ENCODE data around the gene C10orf67.
A peak's percentile ranks its signal among the peaks of the same experiment; 100 is the strongest.

The C10orf67 gene

DNA sequence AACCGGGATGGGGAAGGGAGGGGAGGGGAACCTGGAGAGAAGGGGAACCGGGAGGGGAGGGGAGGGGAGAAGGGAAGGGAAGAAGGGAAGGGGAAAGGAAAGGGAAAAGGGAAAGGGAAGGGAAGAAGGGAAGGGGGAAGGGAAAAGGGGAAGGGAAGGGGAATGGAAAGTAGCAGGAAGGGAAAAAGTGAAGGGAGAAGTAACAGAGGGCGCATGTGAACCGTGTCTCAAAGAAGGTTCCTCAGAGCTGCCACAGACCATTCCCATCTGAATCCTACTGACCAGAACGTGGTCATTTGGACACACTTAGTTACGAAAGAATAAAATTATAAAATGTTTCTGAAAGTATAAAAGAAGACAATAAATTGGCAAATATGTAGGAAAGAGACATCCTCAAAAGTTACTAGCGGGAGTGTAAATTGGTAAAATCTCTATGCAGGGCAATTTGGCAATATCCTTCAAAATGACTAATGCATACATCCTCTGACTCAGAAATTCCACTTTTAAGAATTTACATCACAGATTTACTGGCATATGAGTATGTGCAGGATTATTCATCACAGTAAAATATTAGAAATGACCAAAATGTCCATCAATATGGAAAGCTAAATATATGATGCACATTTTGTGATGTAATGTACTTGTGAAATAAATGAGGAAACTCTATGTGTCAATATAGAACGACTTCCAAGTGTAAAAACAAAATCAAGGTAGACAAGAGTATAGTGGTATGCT lies 12.9 kb downstream of the C10orf67 start:
- DNase-seq (ENCODE audit: low spot score in 2 of 2) (no peak), ATAC-seq (replicated peaks; ENCODE audit: extremely low read depth, poor library complexity, severe bottlenecking) (no peak)
- H3K4me3 Mint-ChIP-seq = no peak overlapping the region
- peaks cover 13% of the 10 kb centered on the region for H3K27me3 Mint-ChIP-seq
- no peaks in the 10 kb centered on the region for H3K9me3 Mint-ChIP-seq
- H3K36me3 Mint-ChIP-seq (ENCODE audit: insufficient read depth) = peaks cover 4% of the 10 kb centered on the region
- H3K27ac Mint-ChIP-seq (ENCODE audit: low read depth) = no peak overlapping the region
- H3K4me1 Mint-ChIP-seq = no peaks in the 10 kb centered on the region

DNA sequence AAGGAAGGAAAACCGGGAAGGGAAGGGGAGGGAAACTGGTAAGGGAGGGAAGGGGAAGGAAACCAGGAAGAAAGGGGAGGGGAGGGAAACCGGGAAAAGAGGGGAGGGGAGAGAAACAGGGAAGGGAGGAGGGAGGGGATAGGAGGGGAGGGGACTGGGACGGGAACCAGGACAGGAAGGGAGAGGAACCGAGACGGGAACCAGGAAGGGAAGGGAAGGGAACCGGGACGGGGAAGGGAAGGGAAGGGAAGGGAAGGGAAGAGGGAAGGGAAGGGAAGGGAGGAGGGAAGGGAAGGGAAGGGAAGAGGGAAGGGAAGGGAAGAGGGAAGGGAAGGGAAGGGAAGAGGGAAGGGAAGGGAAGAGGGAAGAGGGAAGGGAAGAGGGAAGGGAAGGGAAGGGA lies 13.6 kb downstream of the C10orf67 start:
- peaks cover 4% of the 10 kb centered on the region for H3K36me3 Mint-ChIP-seq (ENCODE audit: insufficient read depth)
- no peak for DNase-seq (ENCODE audit: low spot score in 2 of 2)
- no peak overlapping the region for H3K27ac Mint-ChIP-seq (ENCODE audit: low read depth)
- no peaks in the 10 kb centered on the region for H3K9me3 Mint-ChIP-seq
- no peak for ATAC-seq (replicated peaks; ENCODE audit: extremely low read depth, poor library complexity, severe bottlenecking)
- peaks cover 21% of the 10 kb centered on the region for H3K27me3 Mint-ChIP-seq
- H3K4me3 Mint-ChIP-seq = no peak overlapping the region
- no peaks in the 10 kb centered on the region for H3K4me1 Mint-ChIP-seq

DNA sequence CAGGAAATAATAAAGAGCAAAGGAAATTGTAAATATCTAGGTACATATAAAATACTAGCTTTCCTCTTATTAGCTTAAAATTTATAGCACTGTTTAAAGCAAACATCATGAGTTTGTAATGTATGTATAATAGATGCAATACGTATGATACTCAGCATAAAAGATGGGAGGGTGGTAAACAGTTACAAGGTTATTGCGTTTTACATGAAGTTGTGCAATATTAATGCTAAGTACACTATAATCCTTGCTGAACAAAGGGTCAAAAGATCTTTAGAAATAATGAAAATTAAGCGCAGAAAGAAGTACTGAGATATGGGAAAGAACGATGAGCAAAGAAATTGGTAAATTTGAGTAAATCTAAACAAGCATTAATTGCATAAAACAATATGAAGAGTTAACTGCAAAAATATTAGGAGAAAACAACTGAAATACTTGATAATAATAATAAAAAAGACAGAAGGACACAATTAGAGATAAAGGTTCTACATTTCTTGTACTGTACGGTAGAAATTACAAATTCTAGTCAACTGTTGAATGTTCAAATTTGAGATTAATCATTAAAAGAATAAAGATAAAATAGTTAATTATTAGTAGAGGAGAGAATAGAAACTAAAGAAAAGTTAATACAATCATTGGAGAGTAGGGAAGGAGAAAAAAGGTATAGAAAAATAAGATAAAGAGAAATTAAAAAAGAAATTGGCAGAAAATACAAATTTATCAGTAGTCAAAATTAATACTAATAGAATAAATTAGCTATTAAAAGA lies 17.9 kb downstream of the C10orf67 start:
- Mint-ChIP-seq H3K27ac (ENCODE audit: low read depth) (no peak overlapping the region), H3K9me3 (no peaks in the 10 kb centered on the region), H3K4me1 (no peaks in the 10 kb centered on the region), H3K27me3 (peaks cover 47% of the 10 kb centered on the region), H3K4me3 (no peak overlapping the region), H3K36me3 (ENCODE audit: insufficient read depth) (peaks cover 4% of the 10 kb centered on the region)
- DNase-seq (ENCODE audit: low spot score in 2 of 2) (no peak), ATAC-seq (replicated peaks; ENCODE audit: extremely low read depth, poor library complexity, severe bottlenecking) (no peak)

DNA sequence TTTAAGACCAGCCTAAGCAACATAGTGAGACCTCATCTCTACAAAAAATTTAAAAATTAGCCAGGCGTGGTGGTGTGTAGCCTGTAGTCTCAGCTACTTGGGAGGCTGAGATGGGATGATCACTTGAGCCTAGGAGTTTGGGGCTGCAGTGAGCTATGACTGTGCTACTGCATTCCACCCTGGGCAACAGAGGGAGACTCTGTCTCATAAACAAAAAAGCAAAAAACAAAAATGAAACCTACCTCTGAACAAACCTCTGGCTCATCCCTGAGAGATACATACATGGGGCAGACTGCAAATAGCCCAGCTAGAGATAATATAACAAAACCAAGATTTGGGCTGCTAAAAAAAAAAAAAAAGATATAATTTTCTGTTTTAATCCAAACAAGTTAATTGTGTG lies 19.5 kb downstream of the C10orf67 start:
- H3K4me1 Mint-ChIP-seq = no peaks in the 10 kb centered on the region
- no peak overlapping the region for H3K27ac Mint-ChIP-seq (ENCODE audit: low read depth)
- ATAC-seq (replicated peaks; ENCODE audit: extremely low read depth, poor library complexity, severe bottlenecking) (no peak), DNase-seq (ENCODE audit: low spot score in 2 of 2) (no peak)
- peaks cover 47% of the 10 kb centered on the region for H3K27me3 Mint-ChIP-seq
- no peak overlapping the region for H3K4me3 Mint-ChIP-seq
- no peaks in the 10 kb centered on the region for H3K36me3 Mint-ChIP-seq (ENCODE audit: insufficient read depth)
- no peaks in the 10 kb centered on the region for H3K9me3 Mint-ChIP-seq

DNA sequence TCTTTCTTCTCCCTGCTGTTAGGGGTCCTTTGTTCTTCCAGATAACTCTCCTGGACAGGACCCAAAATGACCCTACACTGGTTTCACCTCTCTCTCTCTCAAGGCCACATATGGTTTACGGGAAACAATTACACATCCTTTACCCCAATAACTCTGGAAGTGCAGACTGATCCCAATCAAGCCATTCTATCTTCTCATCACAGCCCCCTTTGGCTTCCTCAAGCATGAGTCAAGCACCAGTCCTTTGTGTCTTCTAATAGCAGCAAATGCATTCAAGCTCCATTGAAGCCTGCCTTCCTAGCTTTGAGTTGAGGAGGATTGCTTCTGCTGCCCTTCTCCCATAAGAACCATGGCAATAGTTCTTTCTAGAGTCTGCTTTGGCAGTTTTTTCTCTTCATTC lies 20.2 kb downstream of the C10orf67 start:
- H3K36me3 Mint-ChIP-seq (ENCODE audit: insufficient read depth) = peaks cover 1% of the 10 kb centered on the region
- H3K4me1 Mint-ChIP-seq = no peaks in the 10 kb centered on the region
- DNase-seq (ENCODE audit: low spot score in 2 of 2) (no peak), ATAC-seq (replicated peaks; ENCODE audit: extremely low read depth, poor library complexity, severe bottlenecking) (no peak)
- H3K9me3 Mint-ChIP-seq = no peaks in the 10 kb centered on the region
- H3K27me3 Mint-ChIP-seq = peaks cover 47% of the 10 kb centered on the region
- H3K27ac Mint-ChIP-seq (ENCODE audit: low read depth) = no peak overlapping the region
- H3K4me3 Mint-ChIP-seq = no peak overlapping the region

DNA sequence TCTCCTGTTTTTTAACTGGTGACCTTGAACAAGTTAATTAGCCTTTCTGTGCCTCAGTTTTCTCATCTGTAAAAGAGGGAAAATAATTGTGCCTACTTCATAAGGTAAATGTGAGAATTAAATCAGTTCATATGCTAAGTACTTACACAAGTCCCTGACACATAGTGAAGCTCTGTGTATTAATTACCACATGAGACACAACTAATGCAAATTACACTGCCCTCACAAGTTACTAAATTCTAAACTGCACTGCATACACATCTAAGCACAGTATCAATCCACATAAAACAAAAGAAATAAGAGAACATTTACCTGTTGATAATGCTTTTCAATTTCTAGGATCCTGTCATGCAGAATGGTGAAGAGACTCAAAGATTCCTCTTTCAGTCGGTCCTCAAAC lies 22.5 kb downstream of the C10orf67 start:
- Mint-ChIP-seq H3K27ac (ENCODE audit: low read depth) (no peak overlapping the region), H3K4me1 (no peaks in the 10 kb centered on the region), H3K9me3 (no peaks in the 10 kb centered on the region), H3K4me3 (no peak overlapping the region), H3K27me3 (peaks cover 55% of the 10 kb centered on the region), H3K36me3 (ENCODE audit: insufficient read depth) (peaks cover 1% of the 10 kb centered on the region)
- ATAC-seq (replicated peaks; ENCODE audit: extremely low read depth, poor library complexity, severe bottlenecking) = no peak
- DNase-seq (ENCODE audit: low spot score in 2 of 2) = no peak

DNA sequence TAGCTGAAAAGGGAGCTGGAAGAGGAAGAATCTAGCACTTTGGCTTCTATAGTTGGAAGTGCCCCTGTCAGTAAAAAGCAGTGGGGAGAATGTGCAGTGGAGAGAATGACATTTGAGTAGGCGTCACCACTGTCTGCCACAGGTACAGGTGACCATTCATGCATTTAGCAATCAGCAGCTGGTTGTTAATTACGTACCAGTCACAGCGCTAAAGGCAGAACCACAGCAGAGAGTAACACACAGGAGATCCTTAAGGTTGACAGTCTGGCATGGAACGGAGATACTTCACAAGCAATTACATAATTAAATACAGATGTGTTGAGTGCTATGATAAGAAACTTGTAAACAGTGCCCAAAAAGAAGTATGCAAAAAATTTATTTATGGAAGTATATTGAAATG lies 24.8 kb downstream of the C10orf67 start:
- H3K27me3 Mint-ChIP-seq = peaks cover 33% of the 10 kb centered on the region

DNA sequence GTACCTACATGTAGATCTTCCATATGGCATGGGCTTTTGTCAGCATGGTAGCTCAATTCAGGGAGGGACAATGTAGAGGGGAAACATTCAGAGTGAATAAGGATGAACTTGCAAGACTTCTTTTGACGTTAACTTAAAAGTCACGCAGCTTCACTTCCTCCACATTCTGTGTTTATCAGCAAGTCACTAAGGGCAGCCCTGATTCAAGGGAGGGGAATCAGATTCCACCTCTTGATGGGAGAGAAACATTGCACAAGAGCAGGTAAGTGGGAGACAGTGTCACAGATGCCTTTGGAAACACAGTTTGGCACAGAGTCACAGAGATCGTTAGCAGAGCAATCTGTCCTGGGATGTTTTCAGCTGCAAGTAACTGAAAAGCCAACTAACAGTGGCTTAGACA lies 26.2 kb downstream of the C10orf67 start:
- H3K27ac Mint-ChIP-seq (ENCODE audit: low read depth) = no peak overlapping the region
- ATAC-seq (replicated peaks; ENCODE audit: extremely low read depth, poor library complexity, severe bottlenecking) (no peak), DNase-seq (ENCODE audit: low spot score in 2 of 2) (no peak)
- no peaks in the 10 kb centered on the region for H3K9me3 Mint-ChIP-seq
- peaks cover 24% of the 10 kb centered on the region for H3K27me3 Mint-ChIP-seq
- no peaks in the 10 kb centered on the region for H3K4me1 Mint-ChIP-seq
- H3K36me3 Mint-ChIP-seq (ENCODE audit: insufficient read depth) = peaks cover 1% of the 10 kb centered on the region
- no peak overlapping the region for H3K4me3 Mint-ChIP-seq

More for the DNA sequence above, 24.8 kb downstream of the C10orf67 start:
- no peak overlapping the region for H3K4me3 Mint-ChIP-seq
- ATAC-seq (replicated peaks; ENCODE audit: extremely low read depth, poor library complexity, severe bottlenecking) (no peak), DNase-seq (ENCODE audit: low spot score in 2 of 2) (no peak)
- H3K36me3 Mint-ChIP-seq (ENCODE audit: insufficient read depth) = peaks cover 1% of the 10 kb centered on the region
- H3K27ac Mint-ChIP-seq (ENCODE audit: low read depth) = no peak overlapping the region
- H3K4me1 Mint-ChIP-seq = no peaks in the 10 kb centered on the region
- H3K9me3 Mint-ChIP-seq = no peaks in the 10 kb centered on the region

DNA sequence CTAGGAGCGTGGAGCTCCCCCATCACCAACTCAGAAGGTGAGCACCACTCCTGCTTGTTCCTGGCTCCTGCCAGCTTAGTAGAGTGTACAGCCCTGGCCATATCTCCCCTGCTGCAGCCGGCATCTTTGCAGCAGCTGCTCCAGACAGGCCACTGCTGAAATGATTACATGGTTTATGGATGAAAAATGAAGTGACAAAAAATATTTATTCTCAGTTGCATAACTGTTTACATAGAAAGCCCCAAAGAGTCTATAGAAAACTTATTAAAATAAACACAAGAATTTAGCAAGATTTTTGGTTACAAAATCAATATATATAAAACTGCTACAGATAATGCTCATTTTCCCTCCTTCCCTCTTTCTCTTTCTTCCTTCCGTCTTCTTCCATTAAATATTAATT lies 27.2 kb downstream of the C10orf67 start:
- Mint-ChIP-seq H3K9me3 (no peaks in the 10 kb centered on the region), H3K36me3 (ENCODE audit: insufficient read depth) (peaks cover 1% of the 10 kb centered on the region), H3K27ac (ENCODE audit: low read depth) (no peak overlapping the region), H3K4me3 (no peak overlapping the region), H3K4me1 (no peaks in the 10 kb centered on the region), H3K27me3 (peaks cover 25% of the 10 kb centered on the region)
- DNase-seq (ENCODE audit: low spot score in 2 of 2) (no peak), ATAC-seq (replicated peaks; ENCODE audit: extremely low read depth, poor library complexity, severe bottlenecking) (no peak)

DNA sequence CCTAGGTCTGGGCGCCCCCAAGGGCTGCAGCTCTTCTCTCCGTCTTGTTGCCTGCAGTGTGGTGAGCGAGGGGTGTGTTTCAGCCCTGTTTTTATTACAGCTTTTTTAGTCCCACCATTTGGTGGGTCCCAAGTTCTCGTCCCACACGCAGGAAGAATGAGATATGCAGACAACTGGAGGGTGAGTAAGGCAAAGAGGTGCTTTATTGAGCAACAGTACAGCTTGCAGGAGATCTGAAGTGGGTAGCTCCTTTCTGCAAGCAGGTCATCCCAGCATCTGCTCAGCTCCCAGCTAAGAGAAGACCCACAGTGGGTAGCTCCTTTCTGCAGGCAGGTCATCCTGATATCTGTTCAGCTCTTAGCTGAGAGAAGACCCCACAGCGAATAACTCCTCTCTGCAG lies 28.2 kb downstream of the C10orf67 start:
- Mint-ChIP-seq H3K36me3 (ENCODE audit: insufficient read depth) (peaks cover 1% of the 10 kb centered on the region), H3K4me3 (no peak overlapping the region), H3K27ac (ENCODE audit: low read depth) (no peak overlapping the region), H3K4me1 (no peaks in the 10 kb centered on the region), H3K27me3 (peaks cover 19% of the 10 kb centered on the region), H3K9me3 (no peaks in the 10 kb centered on the region)
- no peak for DNase-seq (ENCODE audit: low spot score in 2 of 2)
- no peak for ATAC-seq (replicated peaks; ENCODE audit: extremely low read depth, poor library complexity, severe bottlenecking)

DNA sequence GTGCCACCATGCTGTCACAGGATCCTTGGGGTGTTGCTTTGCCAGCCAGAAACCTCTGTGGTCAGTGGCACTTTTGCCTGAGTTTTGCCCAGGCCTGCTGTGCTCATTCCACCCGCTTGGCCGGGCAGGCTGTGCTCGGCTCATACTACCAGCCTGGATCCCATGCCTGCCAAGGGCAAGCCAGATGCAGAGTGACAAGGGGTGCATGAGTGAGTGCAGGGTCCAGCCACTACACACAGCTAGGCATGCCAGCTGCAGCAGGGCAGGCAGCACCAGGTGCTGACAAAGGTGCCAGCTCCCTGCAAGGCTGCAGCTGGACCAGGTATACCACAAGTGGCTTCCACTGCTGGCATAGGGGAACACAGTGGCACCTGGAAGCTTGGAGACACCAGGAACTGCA lies 28.6 kb downstream of the C10orf67 start:
- no peak overlapping the region for H3K27ac Mint-ChIP-seq (ENCODE audit: low read depth)
- peaks cover 1% of the 10 kb centered on the region for H3K36me3 Mint-ChIP-seq (ENCODE audit: insufficient read depth)
- H3K4me3 Mint-ChIP-seq = no peak overlapping the region
- no peaks in the 10 kb centered on the region for H3K9me3 Mint-ChIP-seq
- DNase-seq (ENCODE audit: low spot score in 2 of 2) (no peak), ATAC-seq (replicated peaks; ENCODE audit: extremely low read depth, poor library complexity, severe bottlenecking) (no peak)
- no peaks in the 10 kb centered on the region for H3K4me1 Mint-ChIP-seq
- peaks cover 19% of the 10 kb centered on the region for H3K27me3 Mint-ChIP-seq

DNA sequence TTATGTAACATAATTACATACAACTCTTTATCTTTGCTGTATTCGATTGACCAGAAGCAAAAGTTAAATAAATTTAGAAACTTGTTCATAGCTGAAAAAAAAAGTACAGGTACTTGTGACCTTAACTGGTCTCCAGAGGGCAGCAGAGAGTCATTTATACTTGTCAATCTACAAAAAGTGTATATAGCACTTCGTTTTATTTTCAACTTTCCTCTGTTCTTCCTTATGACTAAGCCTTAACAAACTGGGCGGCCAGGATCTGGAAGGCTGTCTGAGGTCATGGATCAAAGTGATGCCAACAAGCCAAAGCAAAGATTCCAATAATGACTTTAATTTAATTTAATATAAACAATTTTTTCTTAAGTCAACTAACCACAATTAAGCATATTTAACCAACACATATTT lies 29.8 kb downstream of the C10orf67 start:
- Mint-ChIP-seq H3K9me3 (no peaks in the 10 kb centered on the region), H3K27me3 (peaks cover 19% of the 10 kb centered on the region), H3K36me3 (ENCODE audit: insufficient read depth) (peaks cover 1% of the 10 kb centered on the region), H3K4me1 (no peaks in the 10 kb centered on the region), H3K27ac (ENCODE audit: low read depth) (no peak overlapping the region), H3K4me3 (no peak overlapping the region)
- peak in 1 of 2 donors; percentile 30 for DNase-seq (ENCODE audit: low spot score in 2 of 2)
- ATAC-seq (replicated peaks; ENCODE audit: extremely low read depth, poor library complexity, severe bottlenecking) = no peak

DNA sequence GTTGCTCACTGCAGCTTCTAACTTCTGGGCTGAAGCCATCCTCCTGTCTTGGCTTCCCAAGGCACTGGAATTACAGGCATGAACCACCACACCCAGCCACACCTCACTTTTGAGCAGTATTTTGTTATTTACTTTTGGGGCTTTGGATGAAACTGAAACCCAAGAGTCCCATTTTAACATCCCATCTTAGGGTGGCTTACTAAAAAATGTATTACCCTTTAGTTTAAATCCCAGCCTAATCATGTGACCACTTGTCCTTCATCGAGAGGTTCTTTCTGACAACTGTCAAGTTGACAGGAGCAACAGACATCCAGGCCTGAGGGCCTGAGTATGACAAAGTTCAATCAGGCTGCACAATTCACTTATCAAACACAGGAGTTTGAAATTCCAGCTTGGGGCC lies 33.6 kb downstream of the C10orf67 start:
- DNase-seq (ENCODE audit: low spot score in 2 of 2) = no peak
- Mint-ChIP-seq H3K4me1 (no peaks in the 10 kb centered on the region), H3K4me3 (no peak overlapping the region), H3K27ac (ENCODE audit: low read depth) (no peak overlapping the region), H3K27me3 (peaks cover 21% of the 10 kb centered on the region), H3K9me3 (no peaks in the 10 kb centered on the region), H3K36me3 (ENCODE audit: insufficient read depth) (no peaks in the 10 kb centered on the region)
- ATAC-seq (replicated peaks; ENCODE audit: extremely low read depth, poor library complexity, severe bottlenecking) = no peak
